Measurements from ENCODE around the gene PTGDS.

- TF ChIP-seq CTCF (IDR thresholded peaks at IDR 0.05) (no peak), POLR2A (IDR thresholded peaks at IDR 0.05) (no peak)
Measured at GRCh38 chr9:136931611-136932130, 45.6 kb upstream of the PTGDS start.
